ENCODE results near the gene BCAS3. TPM values are rescaled to one million over a fixed set of nuclear protein-coding genes. Genes with fewer than 3 reads are reported as not detected.
"Not testable (repeated sequence)": the region's sequence is repeated elsewhere in the genome, so short reads cannot be mapped to it uniquely, and the experiment has no call there.

BCAS3 gene
- total RNA-seq, 2 donors from 2014 or later: 28.0 to 33.4 TPM

- DNase-seq (no peak), ATAC-seq (replicated peaks in 1 of 2) (no peak)
- no peaks in the 10 kb centered on the region for H3K9me3 Mint-ChIP-seq
- no peaks in the 10 kb centered on the region for H3K27me3 Mint-ChIP-seq (ENCODE audit: low read depth)
- H3K4me1 Mint-ChIP-seq (ENCODE audit: low read depth): no peaks in the 10 kb centered on the region
- H3K27ac Mint-ChIP-seq: no peak overlapping the region
- H3K4me3 Mint-ChIP-seq: no peak overlapping the region
- H3K36me3 Mint-ChIP-seq (ENCODE audit: insufficient read depth in 2 of 2): no peaks in the 10 kb centered on the region
Observed at GRCh38 chr17:61340431-61341209, 663.0 kb downstream of the BCAS3 start.

- no peak for ATAC-seq (replicated peaks in 1 of 2)
- no peaks in the 10 kb centered on the region for H3K36me3 Mint-ChIP-seq (ENCODE audit: insufficient read depth in 2 of 2)
- H3K27ac Mint-ChIP-seq: no peak overlapping the region
- H3K27me3 Mint-ChIP-seq (ENCODE audit: low read depth): no peaks in the 10 kb centered on the region
- H3K4me1 Mint-ChIP-seq (ENCODE audit: low read depth): no peaks in the 10 kb centered on the region
- DNase-seq: no peak
- no peaks in the 10 kb centered on the region for H3K9me3 Mint-ChIP-seq
- no peak overlapping the region for H3K4me3 Mint-ChIP-seq
Observed at GRCh38 chr17:61343576-61343975, 665.9 kb downstream of the BCAS3 start.

- Mint-ChIP-seq H3K27me3 (ENCODE audit: low read depth) (no peaks in the 10 kb centered on the region), H3K27ac (no peak overlapping the region), H3K4me1 (ENCODE audit: low read depth) (no peaks in the 10 kb centered on the region), H3K36me3 (ENCODE audit: insufficient read depth in 2 of 2) (no peaks in the 10 kb centered on the region), H3K9me3 (no peaks in the 10 kb centered on the region), H3K4me3 (no peak overlapping the region)
- DNase-seq (no peak), ATAC-seq (replicated peaks in 1 of 2) (no peak)
Observed at GRCh38 chr17:61345061-61345460, 667.4 kb downstream of the BCAS3 start.

- ATAC-seq (replicated peaks in 1 of 2) (no peak), DNase-seq (no peak)
- Mint-ChIP-seq H3K4me1 (ENCODE audit: low read depth) (no peaks in the 10 kb centered on the region), H3K36me3 (ENCODE audit: insufficient read depth in 2 of 2) (no peaks in the 10 kb centered on the region), H3K9me3 (no peaks in the 10 kb centered on the region), H3K27me3 (ENCODE audit: low read depth) (no peaks in the 10 kb centered on the region), H3K27ac (no peak overlapping the region), H3K4me3 (no peak overlapping the region)
Observed at GRCh38 chr17:61345825-61346666, 668.4 kb downstream of the BCAS3 start.

GRCh38 chr17:61349350-61349749, 671.7 kb downstream of the BCAS3 start:
- no peaks in the 10 kb centered on the region for H3K27me3 Mint-ChIP-seq (ENCODE audit: low read depth)
- no peak overlapping the region for H3K4me3 Mint-ChIP-seq
- H3K36me3 Mint-ChIP-seq (ENCODE audit: insufficient read depth in 2 of 2): no peaks in the 10 kb centered on the region
- ATAC-seq (replicated peaks in 1 of 2) (no peak), DNase-seq (no peak)
- H3K9me3 Mint-ChIP-seq: no peaks in the 10 kb centered on the region
- no peak overlapping the region for H3K27ac Mint-ChIP-seq
- H3K4me1 Mint-ChIP-seq (ENCODE audit: low read depth): no peaks in the 10 kb centered on the region

- DNase-seq (no peak), ATAC-seq (replicated peaks in 1 of 2) (no peak)
- Mint-ChIP-seq H3K36me3 (ENCODE audit: insufficient read depth in 2 of 2) (no peaks in the 10 kb centered on the region), H3K27ac (no peak overlapping the region), H3K9me3 (no peaks in the 10 kb centered on the region), H3K4me1 (ENCODE audit: low read depth) (no peaks in the 10 kb centered on the region), H3K27me3 (ENCODE audit: low read depth) (no peaks in the 10 kb centered on the region), H3K4me3 (no peak overlapping the region)
Observed at GRCh38 chr17:61351745-61352407, 674.2 kb downstream of the BCAS3 start.

GRCh38 chr17:61352408-61352770, 674.7 kb downstream of the BCAS3 start:
- no peaks in the 10 kb centered on the region for H3K36me3 Mint-ChIP-seq (ENCODE audit: insufficient read depth in 2 of 2)
- H3K4me1 Mint-ChIP-seq (ENCODE audit: low read depth): no peaks in the 10 kb centered on the region
- H3K27ac Mint-ChIP-seq: no peak overlapping the region
- H3K9me3 Mint-ChIP-seq: no peaks in the 10 kb centered on the region
- ATAC-seq (replicated peaks in 1 of 2) (no peak), DNase-seq (no peak)
- H3K27me3 Mint-ChIP-seq (ENCODE audit: low read depth): no peaks in the 10 kb centered on the region
- H3K4me3 Mint-ChIP-seq: no peak overlapping the region

- DNase-seq: no peak
- no peaks in the 10 kb centered on the region for H3K4me1 Mint-ChIP-seq (ENCODE audit: low read depth)
- no peaks in the 10 kb centered on the region for H3K9me3 Mint-ChIP-seq
- H3K27me3 Mint-ChIP-seq (ENCODE audit: low read depth): no peaks in the 10 kb centered on the region
- H3K4me3 Mint-ChIP-seq: no peak overlapping the region
- H3K36me3 Mint-ChIP-seq (ENCODE audit: insufficient read depth in 2 of 2): no peaks in the 10 kb centered on the region
- no peak overlapping the region for H3K27ac Mint-ChIP-seq
- no peak for ATAC-seq (replicated peaks in 1 of 2)
Observed at GRCh38 chr17:61352781-61353491, 675.3 kb downstream of the BCAS3 start.

GRCh38 chr17:61353615-61354014, 676.0 kb downstream of the BCAS3 start:
- H3K27me3 Mint-ChIP-seq (ENCODE audit: low read depth): no peaks in the 10 kb centered on the region
- no peak overlapping the region for H3K4me3 Mint-ChIP-seq
- no peaks in the 10 kb centered on the region for H3K9me3 Mint-ChIP-seq
- ATAC-seq (replicated peaks in 1 of 2) (no peak), DNase-seq (no peak)
- H3K27ac Mint-ChIP-seq: no peak overlapping the region
- no peaks in the 10 kb centered on the region for H3K4me1 Mint-ChIP-seq (ENCODE audit: low read depth)
- no peaks in the 10 kb centered on the region for H3K36me3 Mint-ChIP-seq (ENCODE audit: insufficient read depth in 2 of 2)

- H3K36me3 Mint-ChIP-seq (ENCODE audit: insufficient read depth in 2 of 2): no peaks in the 10 kb centered on the region
- H3K4me1 Mint-ChIP-seq (ENCODE audit: low read depth): no peaks in the 10 kb centered on the region
- H3K27ac Mint-ChIP-seq: no peak overlapping the region
- H3K9me3 Mint-ChIP-seq: no peaks in the 10 kb centered on the region
- no peak overlapping the region for H3K4me3 Mint-ChIP-seq
- ATAC-seq (replicated peaks in 1 of 2) (no peak), DNase-seq (no peak)
- H3K27me3 Mint-ChIP-seq (ENCODE audit: low read depth): no peaks in the 10 kb centered on the region
Observed at GRCh38 chr17:61354895-61355874, 677.5 kb downstream of the BCAS3 start.

- H3K36me3 Mint-ChIP-seq (ENCODE audit: insufficient read depth in 2 of 2); DNase-seq; H3K4me3 Mint-ChIP-seq; H3K27ac Mint-ChIP-seq; ATAC-seq (replicated peaks in 1 of 2); H3K9me3 Mint-ChIP-seq; H3K27me3 Mint-ChIP-seq (ENCODE audit: low read depth); H3K4me1 Mint-ChIP-seq (ENCODE audit: low read depth): not testable (repeated sequence)
Observed at GRCh38 chr17:61357061-61357460, 679.4 kb downstream of the BCAS3 start.

- H3K4me1 Mint-ChIP-seq (ENCODE audit: low read depth); H3K27me3 Mint-ChIP-seq (ENCODE audit: low read depth); DNase-seq; H3K9me3 Mint-ChIP-seq; H3K36me3 Mint-ChIP-seq (ENCODE audit: insufficient read depth in 2 of 2); H3K4me3 Mint-ChIP-seq; ATAC-seq (replicated peaks in 1 of 2); H3K27ac Mint-ChIP-seq: not testable (repeated sequence)
Observed at GRCh38 chr17:61359513-61359912, 681.9 kb downstream of the BCAS3 start.

All from activated T-cell treated with anti-CD3 and anti-CD28 coated beads, Interleukin-2, amount 50 U/mL, for 72 hours (primary cell).